SK-N-SH treated with all-trans-retinoic acid at 6 μM for 48 hours (cell line): ENCODE data around the gene MRPS21.

Source experiments
- ATAC-seq: fragments of 200-7000 bp; cut with Tn5 transposase; 3 replicates; pipeline ENCODE4 v1.9.1; 2020; ENCODE audit warnings: mild to moderate bottlenecking, moderate library complexity
- ARNTL ChIP-seq: fragments of 450-650 bp; formaldehyde crosslinking; IDR thresholded peaks from 2 replicates; pipeline ENCODE4 v1.5.0; 2020; ENCODE audit warnings: low read depth, mild to moderate bottlenecking, moderate library complexity, borderline replicate concordance
- BACH2 ChIP-seq: fragments of 250-450 bp; sonication (Bioruptor Pico); IDR thresholded peaks from 2 replicates; pipeline ENCODE4 v1.9.0; 2021; ENCODE audit warnings: mild to moderate bottlenecking, borderline replicate concordance
- CREB5 ChIP-seq: fragments of 250-450 bp; sonication (Bioruptor Pico); IDR thresholded peaks from 2 replicates; pipeline ENCODE4 v1.5.1; 2020; ENCODE audit warnings: low read depth, mild to moderate bottlenecking, moderate library complexity
- CSDC2 ChIP-seq: fragments of 250-450 bp; sonication (Bioruptor Pico); IDR thresholded peaks from 2 replicates; pipeline ENCODE4 v1.5.0; 2020; ENCODE audit warnings: mild to moderate bottlenecking, moderate library complexity
- CSRNP3 ChIP-seq: fragments of 250-450 bp; sonication (Bioruptor Pico); IDR thresholded peaks from 2 replicates; pipeline ENCODE4 v1.5.1; 2021; ENCODE audit warnings: mild to moderate bottlenecking, moderate library complexity
- ESRRG ChIP-seq: fragments of 250-450 bp; sonication (Bioruptor Pico); IDR thresholded peaks from 2 replicates; pipeline ENCODE4 v1.6.1; 2021; ENCODE audit warnings: mild to moderate bottlenecking
- ISL1 ChIP-seq: fragments of 250-450 bp; sonication (Bioruptor Pico); IDR thresholded peaks from 2 replicates; pipeline ENCODE4 v2.1.2; 2022; ENCODE audit warnings: mild to moderate bottlenecking, moderate library complexity
- OSR1 ChIP-seq: fragments of 250-450 bp; sonication (Bioruptor Pico); IDR thresholded peaks from 2 replicates; pipeline ENCODE4 v1.8.0; 2022; ENCODE audit warnings: moderate library complexity, mild to moderate bottlenecking, inconsistent platforms
- PPARA ChIP-seq: fragments of 250-450 bp; sonication (Bioruptor Pico); IDR thresholded peaks from 2 replicates; pipeline ENCODE4 v1.5.0; 2020; ENCODE audit warnings: mild to moderate bottlenecking, borderline replicate concordance
- RARB ChIP-seq: fragments of 250-450 bp; sonication (Bioruptor Pico); IDR thresholded peaks from 2 replicates; pipeline ENCODE4 v1.8.0; 2021; ENCODE audit warnings: mild to moderate bottlenecking, moderate library complexity
- SNAI2 ChIP-seq: fragments of 250-450 bp; sonication (Bioruptor Pico); IDR thresholded peaks from 2 replicates; pipeline ENCODE4 v1.5.0; 2020; ENCODE audit warnings: mild to moderate bottlenecking, moderate library complexity
- TCF4 ChIP-seq: fragments of 250-450 bp; sonication (Bioruptor Pico); IDR thresholded peaks from 2 replicates; pipeline ENCODE4 v1.8.0; 2021; ENCODE audit warnings: mild to moderate bottlenecking, moderate library complexity, borderline replicate concordance
- TOX ChIP-seq: fragments of 250-450 bp; sonication (Bioruptor Pico); IDR thresholded peaks from 2 replicates; pipeline ENCODE4 v1.8.0; 2021; ENCODE audit warnings: mild to moderate bottlenecking, moderate library complexity, borderline replicate concordance
- TSHZ2 ChIP-seq: fragments of 250-450 bp; sonication (Bioruptor Pico); IDR thresholded peaks from 2 replicates; pipeline ENCODE4 v1.5.0; 2020; ENCODE audit warnings: mild to moderate bottlenecking, moderate library complexity
- ZC3H10 ChIP-seq: fragments of 250-450 bp; sonication (Bioruptor Pico); IDR thresholded peaks from 2 replicates; pipeline ENCODE4 v1.5.1; 2021; ENCODE audit warnings: mild to moderate bottlenecking, moderate library complexity
- ZFP3 ChIP-seq: fragments of 250-450 bp; sonication (Bioruptor Pico); IDR thresholded peaks from 2 replicates; pipeline ENCODE4 v1.5.0; 2020; ENCODE audit warnings: mild to moderate bottlenecking, moderate library complexity
- ZFP30 ChIP-seq: fragments of 450-650 bp; formaldehyde crosslinking; IDR thresholded peaks from 2 replicates; pipeline ENCODE4 v1.5.0; 2022; ENCODE audit warnings: mild to moderate bottlenecking, moderate library complexity
- ZNF565 ChIP-seq: fragments of 450-650 bp; formaldehyde crosslinking; conservative IDR thresholded peaks from 2 replicates; pipeline ENCODE4 v1.5.0; 2020; ENCODE audit warnings: low read depth, mild to moderate bottlenecking, moderate library complexity
- ZNF70 ChIP-seq: fragments of 450-650 bp; formaldehyde crosslinking; IDR thresholded peaks from 2 replicates; pipeline ENCODE4 v1.5.0; 2020; ENCODE audit warnings: mild to moderate bottlenecking, moderate library complexity
- ZNF8 ChIP-seq: fragments of 450-650 bp; formaldehyde crosslinking; IDR thresholded peaks from 2 replicates; pipeline ENCODE4 v1.5.0; 2020; ENCODE audit warnings: mild to moderate bottlenecking, moderate library complexity
- TF ChIP-seq, protein P1 (sequence below): fragments of 250-450 bp; sonication (Bioruptor Pico); IDR thresholded peaks from 2 replicates; pipeline ENCODE4 v1.8.0; 2021; ENCODE audit warnings: low read depth, mild to moderate bottlenecking, moderate library complexity, borderline replicate concordance

The MRPS21 gene

GRCh38 chr1:150288382-150288781, 5.3 kb upstream of the MRPS21 start:
- ATAC-seq = no peak
- TF ChIP-seq ZC3H10 (CRISPR knock-in tag) (no peak), ZNF70 (CRISPR knock-in tag) (no peak), SNAI2 (no peak), OSR1 (CRISPR knock-in tag) (no peak), CREB5 (CRISPR knock-in tag) (no peak), BACH2 (no peak)

- no peak for ATAC-seq
- no peak for TF ChIP-seq CSRNP3 (CRISPR knock-in tag)
- TF ChIP-seq ZNF565 (CRISPR knock-in tag) = no peak
- no peak for TF ChIP-seq ZC3H10 (CRISPR knock-in tag)
- TF ChIP-seq ZNF70 (CRISPR knock-in tag) = no peak
- no peak for TF ChIP-seq BACH2
- no peak for TF ChIP-seq ISL1
- TF ChIP-seq ESRRG (CRISPR knock-in tag) = no peak
- no peak for TF ChIP-seq PPARA
- no peak for TF ChIP-seq TOX (CRISPR knock-in tag)
- no peak for TF ChIP-seq CSDC2 (CRISPR knock-in tag)
- TF ChIP-seq ZFP30 = no peak
- no peak for TF ChIP-seq ARNTL (CRISPR knock-in tag)
- no peak for TF ChIP-seq CREB5 (CRISPR knock-in tag)
- TF ChIP-seq, protein P1, sequence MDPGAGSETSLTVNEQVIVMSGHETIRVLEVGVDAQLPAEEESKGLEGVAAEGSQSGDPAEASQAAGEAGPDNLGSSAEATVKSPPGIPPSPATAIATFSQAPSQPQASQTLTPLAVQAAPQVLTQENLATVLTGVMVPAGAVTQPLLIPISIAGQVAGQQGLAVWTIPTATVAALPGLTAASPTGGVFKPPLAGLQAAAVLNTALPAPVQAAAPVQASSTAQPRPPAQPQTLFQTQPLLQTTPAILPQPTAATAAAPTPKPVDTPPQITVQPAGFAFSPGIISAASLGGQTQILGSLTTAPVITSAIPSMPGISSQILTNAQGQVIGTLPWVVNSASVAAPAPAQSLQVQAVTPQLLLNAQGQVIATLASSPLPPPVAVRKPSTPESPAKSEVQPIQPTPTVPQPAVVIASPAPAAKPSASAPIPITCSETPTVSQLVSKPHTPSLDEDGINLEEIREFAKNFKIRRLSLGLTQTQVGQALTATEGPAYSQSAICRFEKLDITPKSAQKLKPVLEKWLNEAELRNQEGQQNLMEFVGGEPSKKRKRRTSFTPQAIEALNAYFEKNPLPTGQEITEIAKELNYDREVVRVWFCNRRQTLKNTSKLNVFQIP (CRISPR knock-in tag) = no peak
- TF ChIP-seq RARB (CRISPR knock-in tag) = no peak
- TF ChIP-seq TSHZ2 (CRISPR knock-in tag) = no peak
- TF ChIP-seq TCF4 (CRISPR knock-in tag) = no peak
Observed at GRCh38 chr1:150288822-150289221, 4.8 kb upstream of the MRPS21 start.

DNA sequence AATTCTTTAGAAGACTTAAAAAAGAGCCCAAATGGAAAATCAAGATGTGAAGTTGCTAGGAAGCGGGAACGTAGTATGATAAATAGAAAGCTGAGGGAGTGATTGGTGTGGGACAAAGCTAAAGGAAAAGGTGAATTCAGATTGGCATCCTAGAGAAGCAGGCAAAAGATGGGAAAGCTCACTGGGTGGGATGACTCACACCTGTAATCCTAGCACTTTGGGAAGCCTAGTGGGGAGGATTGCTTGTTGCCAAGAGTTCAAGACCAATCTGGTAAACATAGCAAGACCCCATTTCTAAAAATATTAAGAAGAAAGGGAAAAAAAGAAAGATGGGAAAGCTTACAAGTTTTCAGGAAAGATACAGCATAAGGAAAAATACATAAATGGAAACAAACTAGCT, 1.8 kb downstream of the MRPS21 start:
- no peak for ATAC-seq
- TF ChIP-seq SNAI2 = no peak
- no peak for TF ChIP-seq ZFP3 (CRISPR knock-in tag)
- TF ChIP-seq, protein P1 (CRISPR knock-in tag) = no peak
- TF ChIP-seq ESRRG (CRISPR knock-in tag) = no peak
- no peak for TF ChIP-seq TSHZ2 (CRISPR knock-in tag)
- no peak for TF ChIP-seq CREB5 (CRISPR knock-in tag)
- no peak for TF ChIP-seq ZNF8 (CRISPR knock-in tag)
- TF ChIP-seq ZNF565 (CRISPR knock-in tag) = no peak
- no peak for TF ChIP-seq OSR1 (CRISPR knock-in tag)
- TF ChIP-seq ZNF70 (CRISPR knock-in tag) = no peak
- TF ChIP-seq ARNTL (CRISPR knock-in tag) = no peak
- no peak for TF ChIP-seq BACH2
